ENCODE data around the gene ALG3. TPM values are rescaled to one million over a fixed set of nuclear protein-coding genes. Genes with fewer than 3 reads are reported as not detected.

Gene ALG3
- total and polyA plus RNA-seq, 2 experiments from 2014 or later = 40.2 to 52.4 TPM

- peak in 1 of 2 donors; percentile 34 for DNase-seq (ENCODE audit: low read depth in 1 of 2, low spot score in 1 of 2)
- Histone ChIP-seq H3K4me1 (ENCODE audit: low read depth) (no peaks in the 10 kb centered on the region), H3K9me3 (ENCODE audit: low read depth) (no peaks in the 10 kb centered on the region), H3K4me3 (no peak overlapping the region), H3K36me3 (no peaks in the 10 kb centered on the region), H3K27me3 (peaks cover 17% of the 10 kb centered on the region), H3K27ac (no peak overlapping the region)
- no peak for TF ChIP-seq CTCF (IDR thresholded peaks at IDR 0.05; ENCODE audit: low read depth, low read length)
Observed at GRCh38 chr3:184209146-184209923, 39.4 kb downstream of the ALG3 start.

- H3K4me3 ChIP-seq = no peak overlapping the region
- no peaks in the 10 kb centered on the region for H3K4me1 ChIP-seq (ENCODE audit: low read depth)
- no peaks in the 10 kb centered on the region for H3K9me3 ChIP-seq (ENCODE audit: low read depth)
- H3K27me3 ChIP-seq = peaks cover 13% of the 10 kb centered on the region
- H3K27ac ChIP-seq = no peak overlapping the region
- H3K36me3 ChIP-seq = no peaks in the 10 kb centered on the region
- TF ChIP-seq CTCF (IDR thresholded peaks at IDR 0.05; ENCODE audit: low read depth, low read length) = no peak
- DNase-seq (ENCODE audit: low read depth in 1 of 2, low spot score in 1 of 2) = no peak
Observed at GRCh38 chr3:184203526-184203925, 45.2 kb downstream of the ALG3 start.

GRCh38 chr3:184200825-184201224, 47.9 kb downstream of the ALG3 start:
- TF ChIP-seq CTCF (IDR thresholded peaks at IDR 0.05; ENCODE audit: low read depth, low read length) = no peak
- H3K36me3 ChIP-seq = no peaks in the 10 kb centered on the region
- H3K9me3 ChIP-seq (ENCODE audit: low read depth) = no peaks in the 10 kb centered on the region
- H3K4me3 ChIP-seq = no peak overlapping the region
- no peak overlapping the region for H3K27ac ChIP-seq
- no peaks in the 10 kb centered on the region for H3K4me1 ChIP-seq (ENCODE audit: low read depth)
- DNase-seq (ENCODE audit: low read depth in 1 of 2, low spot score in 1 of 2) = no peak
- H3K27me3 ChIP-seq = no peaks in the 10 kb centered on the region

DNA sequence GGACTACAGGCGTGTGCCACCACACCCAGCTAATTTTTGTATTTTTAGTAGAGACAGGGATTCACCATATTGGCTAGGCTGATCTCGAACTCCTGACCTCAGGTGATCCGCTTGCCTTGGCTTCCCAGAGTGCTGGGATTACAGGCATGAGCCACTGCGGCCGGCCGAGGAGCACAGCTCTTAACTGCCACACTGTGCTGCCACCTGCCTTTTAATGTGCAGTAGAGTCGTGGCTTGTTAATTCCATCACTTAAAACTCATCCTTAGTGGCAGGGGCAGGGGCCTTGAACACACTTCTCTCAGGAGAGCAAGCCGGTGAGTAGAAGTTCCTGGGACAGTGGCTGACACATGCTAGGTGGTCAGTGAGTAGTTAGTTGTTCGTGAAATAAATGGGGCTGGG, 50.3 kb downstream of the ALG3 start:
- no peaks in the 10 kb centered on the region for H3K4me1 ChIP-seq (ENCODE audit: low read depth)
- no peak for TF ChIP-seq CTCF (IDR thresholded peaks at IDR 0.05; ENCODE audit: low read depth, low read length)
- no peak overlapping the region for H3K27ac ChIP-seq
- no peaks in the 10 kb centered on the region for H3K9me3 ChIP-seq (ENCODE audit: low read depth)
- peaks cover 7% of the 10 kb centered on the region for H3K36me3 ChIP-seq
- no peak for DNase-seq (ENCODE audit: low read depth in 1 of 2, low spot score in 1 of 2)
- H3K4me3 ChIP-seq = no peak overlapping the region
- H3K27me3 ChIP-seq = no peaks in the 10 kb centered on the region

GRCh38 chr3:184196536-184196935, 52.2 kb downstream of the ALG3 start:
- DNase-seq (ENCODE audit: low read depth in 1 of 2, low spot score in 1 of 2) = no peak
- Histone ChIP-seq H3K36me3 (peaks cover 18% of the 10 kb centered on the region), H3K4me1 (ENCODE audit: low read depth) (no peaks in the 10 kb centered on the region), H3K4me3 (no peak overlapping the region), H3K27ac (no peak overlapping the region), H3K9me3 (ENCODE audit: low read depth) (no peaks in the 10 kb centered on the region), H3K27me3 (no peaks in the 10 kb centered on the region)
- TF ChIP-seq CTCF (IDR thresholded peaks at IDR 0.05; ENCODE audit: low read depth, low read length) = no peak

Measured in cardiac muscle cell (in vitro differentiated cells and primary cell).